OCI-LY7 (cell line): Measurements from ENCODE around the gene BARX1.

Experiments used
- EZH2phosphoT487 ChIP-seq: fragments of 200-600 bp; sonication (generic); IDR thresholded peaks from 2 replicates; pipeline ENCODE4 v1.6.1; 2018; ENCODE audit warnings: low read depth, borderline replicate concordance, mild to moderate bottlenecking, mixed run types, antibody characterized with exemption, low read length, moderate library complexity, mixed read lengths
- TF ChIP-seq, protein P1 (sequence below): fragments of 200-600 bp; sonication (generic); conservative IDR thresholded peaks from 2 replicates; pipeline ENCODE4 v1.5.1; 2014; ENCODE audit warnings: mild to moderate bottlenecking, antibody characterized with exemption, low read length, moderate library complexity, mixed read lengths

GRCh38 chr9:93958121-93958818 lies 3.1 kb upstream of the BARX1 start:
- TF ChIP-seq, protein P1, sequence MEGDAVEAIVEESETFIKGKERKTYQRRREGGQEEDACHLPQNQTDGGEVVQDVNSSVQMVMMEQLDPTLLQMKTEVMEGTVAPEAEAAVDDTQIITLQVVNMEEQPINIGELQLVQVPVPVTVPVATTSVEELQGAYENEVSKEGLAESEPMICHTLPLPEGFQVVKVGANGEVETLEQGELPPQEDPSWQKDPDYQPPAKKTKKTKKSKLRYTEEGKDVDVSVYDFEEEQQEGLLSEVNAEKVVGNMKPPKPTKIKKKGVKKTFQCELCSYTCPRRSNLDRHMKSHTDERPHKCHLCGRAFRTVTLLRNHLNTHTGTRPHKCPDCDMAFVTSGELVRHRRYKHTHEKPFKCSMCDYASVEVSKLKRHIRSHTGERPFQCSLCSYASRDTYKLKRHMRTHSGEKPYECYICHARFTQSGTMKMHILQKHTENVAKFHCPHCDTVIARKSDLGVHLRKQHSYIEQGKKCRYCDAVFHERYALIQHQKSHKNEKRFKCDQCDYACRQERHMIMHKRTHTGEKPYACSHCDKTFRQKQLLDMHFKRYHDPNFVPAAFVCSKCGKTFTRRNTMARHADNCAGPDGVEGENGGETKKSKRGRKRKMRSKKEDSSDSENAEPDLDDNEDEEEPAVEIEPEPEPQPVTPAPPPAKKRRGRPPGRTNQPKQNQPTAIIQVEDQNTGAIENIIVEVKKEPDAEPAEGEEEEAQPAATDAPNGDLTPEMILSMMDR, result no peak
- no peak for TF ChIP-seq EZH2phosphoT487
